Thymus (tissue), 11 donors: ENCODE results near the gene ZFYVE1. TPM values are rescaled to one million over a fixed set of nuclear protein-coding genes. Genes with fewer than 3 reads are reported as not detected.

ENCODE experiments used
- DNase-seq, 9 donors: peaks; one replicate each; pipeline ENCODE4 v3.0.0-alpha.2; 2013; ENCODE audit warnings: low spot score in 9 of 9, low read depth in 6 of 9, missing footprints in 1 of 9
- H3K27ac ChIP-seq, 2 donors: one replicate each; pipeline ENCODE4 v1.5.1; 2013; ENCODE audit warnings: control low read depth in 1 of 2, low read depth in 1 of 2, low read length in 1 of 2, mild to moderate bottlenecking in 1 of 2, moderate library complexity in 1 of 2
- H3K27me3 ChIP-seq, 2 donors: one replicate each; pipeline ENCODE4 v1.5.1; 2013; ENCODE audit warnings: low read length in 1 of 2; ENCODE audit not compliant: control insufficient read depth in 2 of 2, insufficient read depth in 1 of 2
- H3K36me3 ChIP-seq, 2 donors: one replicate each; pipeline ENCODE4 v1.5.1; 2013; ENCODE audit warnings: low read length in 1 of 2, mild to moderate bottlenecking in 1 of 2, moderate library complexity in 1 of 2; ENCODE audit not compliant: control insufficient read depth in 2 of 2, insufficient read depth in 2 of 2
- H3K4me1 ChIP-seq, 2 donors: one replicate each; pipeline ENCODE4 v1.5.1; 2013; ENCODE audit warnings: low read length in 2 of 2; ENCODE audit not compliant: control insufficient read depth in 2 of 2, insufficient read depth in 2 of 2
- H3K4me3 ChIP-seq, 2 donors: one replicate each; pipeline ENCODE4 v1.5.1; 2013; ENCODE audit warnings: low read length in 2 of 2, control low read depth in 1 of 2, mild to moderate bottlenecking in 1 of 2
- H3K9me3 ChIP-seq, 2 donors: one replicate each; pipeline ENCODE4 v1.5.1; 2013; ENCODE audit warnings: low read length in 1 of 2, mild to moderate bottlenecking in 1 of 2; ENCODE audit not compliant: control insufficient read depth in 2 of 2, insufficient read depth in 1 of 2
- WGBS: extraction: QIAGEN DNeasy Blood & Tissue Kit; methylation state at CpG from one replicate; pipeline ENCODE4 v1.1.7; 2013; 5-methylcytosine and 5-hydroxymethylcytosine counted together
- polyA plus RNA-seq: library from polyadenylated mRNA; stranded (reverse); fragments of 200-250 nt; gene quantifications from one replicate; pipeline ENCODE4 v1.2.3, GENCODE V29; 2013
- total RNA-seq: library from RNA; stranded (reverse); fragments of 120-200 nt; gene quantifications from one replicate; pipeline ENCODE4 v1.2.4, GENCODE V29; 2013
- donor health status: healthy.

Gene ZFYVE1
- total and polyA plus RNA-seq, 2 donors = 5.7 to 7.0 TPM

- Histone ChIP-seq H3K4me1 (no peaks in the 10 kb centered on the region), H3K27me3 (no peaks in the 10 kb centered on the region), H3K27ac (no peak overlapping the region), H3K9me3 (no peaks in the 10 kb centered on the region), H3K36me3 (peaks cover 32 to 36% of the 10 kb centered on the region in 2 donors), H3K4me3 (no peak overlapping the region)
- DNase-seq = no peak
- 97% methylated on average over 8 of the region's 8 CpGs for WGBS
Observed at GRCh38 chr14:72990171-72990570, 36.7 kb downstream of the ZFYVE1 start.

GRCh38 chr14:72986857-72987256 lies 40.0 kb downstream of the ZFYVE1 start:
- WGBS = 98% methylated on average over 2 of the region's 2 CpGs
- Histone ChIP-seq H3K4me3 (no peak overlapping the region), H3K9me3 (no peaks in the 10 kb centered on the region), H3K27me3 (no peaks in the 10 kb centered on the region), H3K4me1 (no peaks in the 10 kb centered on the region), H3K27ac (no peak overlapping the region), H3K36me3 (peaks cover 26 to 42% of the 10 kb centered on the region in 2 donors)
- DNase-seq = no peak

GRCh38 chr14:72986214-72986613 lies 40.7 kb downstream of the ZFYVE1 start:
- 91% methylated on average over 3 of the region's 3 CpGs for WGBS
- Histone ChIP-seq H3K4me3 (no peak overlapping the region), H3K4me1 (no peaks in the 10 kb centered on the region), H3K36me3 (peaks cover 22 to 46% of the 10 kb centered on the region in 2 donors), H3K27ac (no peak overlapping the region), H3K9me3 (no peaks in the 10 kb centered on the region), H3K27me3 (no peaks in the 10 kb centered on the region)
- DNase-seq = no peak

- Histone ChIP-seq H3K27me3 (no peaks in the 10 kb centered on the region), H3K4me1 (no peaks in the 10 kb centered on the region), H3K36me3 (peaks cover 33 to 63% of the 10 kb centered on the region in 2 donors), H3K9me3 (no peaks in the 10 kb centered on the region), H3K27ac (no peak overlapping the region), H3K4me3 (no peak overlapping the region)
- over 99% methylated on average over 3 of the region's 3 CpGs for WGBS
- DNase-seq = no peak
Observed at GRCh38 chr14:72982146-72982708, 44.7 kb downstream of the ZFYVE1 start.

- peaks cover 34 to 62% of the 10 kb centered on the region in 2 donors for H3K36me3 ChIP-seq
Observed at GRCh38 chr14:72980863-72981262, 46.0 kb downstream of the ZFYVE1 start.

GRCh38 chr14:72978856-72979255 lies 48.0 kb downstream of the ZFYVE1 start:
- H3K9me3 ChIP-seq = no peaks in the 10 kb centered on the region
- WGBS = 97% methylated on average over 9 of the region's 9 CpGs
- DNase-seq = no peak
- H3K27ac ChIP-seq = no peak overlapping the region
- H3K4me1 ChIP-seq = no peaks in the 10 kb centered on the region
- H3K4me3 ChIP-seq = no peak overlapping the region
- peaks cover 43 to 66% of the 10 kb centered on the region in 2 donors for H3K36me3 ChIP-seq
- no peaks in the 10 kb centered on the region for H3K27me3 ChIP-seq

More at GRCh38 chr14:72980863-72981262, 46.0 kb downstream of the ZFYVE1 start:
- Histone ChIP-seq H3K9me3 (no peaks in the 10 kb centered on the region), H3K27ac (no peak overlapping the region), H3K4me1 (no peaks in the 10 kb centered on the region), H3K4me3 (no peak overlapping the region), H3K27me3 (no peaks in the 10 kb centered on the region)
- no peak for DNase-seq
- 99% methylated on average over 8 of the region's 8 CpGs for WGBS

- DNase-seq = no peak
- H3K4me3 ChIP-seq = no peak overlapping the region
- H3K9me3 ChIP-seq = no peaks in the 10 kb centered on the region
- no peaks in the 10 kb centered on the region for H3K4me1 ChIP-seq
- WGBS = 98% methylated on average over 4 of the region's 4 CpGs
- H3K27me3 ChIP-seq = no peaks in the 10 kb centered on the region
- H3K36me3 ChIP-seq = peaks cover 56 to 73% of the 10 kb centered on the region in 2 donors
- no peak overlapping the region for H3K27ac ChIP-seq
Observed at GRCh38 chr14:72975770-72976169, 51.1 kb downstream of the ZFYVE1 start.

GRCh38 chr14:72974661-72975060 lies 52.2 kb downstream of the ZFYVE1 start:
- H3K27me3 ChIP-seq = no peaks in the 10 kb centered on the region
- no peak for DNase-seq
- H3K27ac ChIP-seq = no peak overlapping the region
- H3K9me3 ChIP-seq = no peaks in the 10 kb centered on the region
- WGBS = 98% methylated on average over 12 of the region's 12 CpGs
- no peak overlapping the region for H3K4me3 ChIP-seq
- H3K4me1 ChIP-seq = no peaks in the 10 kb centered on the region
- peaks cover 61 to 76% of the 10 kb centered on the region in 2 donors for H3K36me3 ChIP-seq

GRCh38 chr14:72970824-72971434 lies 56.0 kb downstream of the ZFYVE1 start:
- WGBS = 96% methylated on average over 20 of the region's 20 CpGs
- H3K36me3 ChIP-seq = peaks cover 53 to 56% of the 10 kb centered on the region in 2 donors
- DNase-seq = no peak

More at GRCh38 chr14:72970824-72971434, 56.0 kb downstream of the ZFYVE1 start:
- no peak overlapping the region for H3K27ac ChIP-seq
- H3K27me3 ChIP-seq = no peaks in the 10 kb centered on the region
- H3K4me3 ChIP-seq = no peak overlapping the region
- H3K4me1 ChIP-seq = no peaks in the 10 kb centered on the region
- no peaks in the 10 kb centered on the region for H3K9me3 ChIP-seq
